Measurements from ENCODE around the gene ARHGAP32.

GRCh38 chr11:129146191-129146590 is 45.9 kb downstream of the ARHGAP32 start:
- TF ChIP-seq CTCF (IDR thresholded peaks at IDR 0.05; ENCODE audit: poor library complexity, severe bottlenecking) (no peak), EP300 (conservative IDR thresholded peaks at IDR 0.05; ENCODE audit: poor library complexity, severe bottlenecking) (no peak), RAD21 (conservative IDR thresholded peaks at IDR 0.05) (no peak), EZH2 (IDR thresholded peaks at IDR 0.05; ENCODE audit: borderline replicate concordance, insufficient read depth, low read length, poor library complexity, severe bottlenecking) (no peak), POLR2AphosphoS5 (IDR thresholded peaks at IDR 0.05) (no peak), REST (IDR thresholded peaks at IDR 0.05; ENCODE audit: borderline replicate concordance) (no peak), SMC3 (conservative IDR thresholded peaks at IDR 0.05; ENCODE audit: poor library complexity) (no peak)
